ENCODE results near the gene CFAP90. TPM values are rescaled to one million over a fixed set of nuclear protein-coding genes. Genes with fewer than 3 reads are reported as not detected.

CFAP90 gene
- total RNA-seq, 2 donors from 2014 or later = not detected

DNA sequence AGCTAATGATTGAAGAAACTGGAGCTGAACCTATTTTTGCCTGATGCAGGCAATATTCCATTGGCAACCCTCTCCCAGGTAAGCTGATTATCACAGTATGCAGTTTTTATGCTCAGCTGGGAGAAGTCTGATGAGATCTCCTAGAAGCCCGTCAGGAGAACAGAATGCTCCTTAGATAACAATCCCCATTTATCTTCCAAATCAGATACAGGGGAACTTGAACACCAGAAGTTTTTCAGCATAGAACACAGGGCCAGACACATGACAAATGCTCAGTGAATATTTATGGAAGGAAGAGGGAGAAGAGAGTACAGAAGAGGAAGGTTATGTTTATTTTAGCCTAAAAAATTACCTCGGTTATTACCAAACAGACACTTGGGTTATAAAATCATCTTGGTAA lies 37.9 kb downstream of the CFAP90 start:
- Mint-ChIP-seq H3K36me3 (no peaks in the 10 kb centered on the region), H3K27ac (no peak overlapping the region), H3K9me3 (no peaks in the 10 kb centered on the region)
- no peak for ATAC-seq
- DNase-seq (ENCODE audit: low spot score in 2 of 2) = no peak

DNA sequence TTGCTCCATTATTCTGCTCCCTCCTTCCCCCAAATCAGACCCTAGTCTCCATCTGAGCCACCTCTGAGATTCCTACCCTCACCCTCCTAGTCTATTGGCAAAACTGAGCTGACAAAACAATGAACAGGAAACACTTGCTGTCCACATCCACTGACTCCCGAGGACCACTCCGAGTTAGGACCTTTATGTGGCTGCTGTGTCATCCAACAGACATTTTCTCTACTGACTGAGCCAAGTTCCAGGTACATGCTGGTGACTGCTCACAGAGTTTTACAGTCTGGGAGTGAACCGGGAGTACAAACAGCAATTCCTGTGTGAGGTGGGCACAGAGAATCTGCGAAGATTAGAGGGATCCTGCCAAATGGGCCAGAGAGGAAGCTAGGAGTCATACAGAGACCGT lies 39.2 kb downstream of the CFAP90 start:
- no peaks in the 10 kb centered on the region for H3K36me3 Mint-ChIP-seq
- ATAC-seq (no peak), DNase-seq (ENCODE audit: low spot score in 2 of 2) (no peak)
- H3K9me3 Mint-ChIP-seq = no peaks in the 10 kb centered on the region
- H3K27ac Mint-ChIP-seq = no peak overlapping the region

DNA sequence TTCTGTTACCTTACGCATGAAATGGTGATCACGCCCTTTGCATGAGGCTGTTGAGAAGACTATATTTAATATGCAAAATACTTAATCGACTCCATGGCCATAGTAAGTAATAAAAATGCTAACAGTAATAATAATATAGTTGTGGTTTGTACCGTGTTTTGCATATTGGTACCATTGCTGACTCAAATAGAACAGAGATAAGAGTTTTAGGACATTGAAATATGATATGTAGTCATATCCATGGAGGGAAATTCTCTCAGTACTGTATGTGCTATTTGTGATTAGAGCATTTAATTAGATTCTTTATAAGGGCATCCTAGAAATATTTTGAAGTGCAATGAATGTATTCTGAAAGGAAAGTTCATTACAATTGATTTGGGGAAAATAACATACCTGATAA lies 41.9 kb downstream of the CFAP90 start:
- no peak for DNase-seq (ENCODE audit: low spot score in 2 of 2)
- H3K36me3 Mint-ChIP-seq = no peaks in the 10 kb centered on the region
- no peaks in the 10 kb centered on the region for H3K9me3 Mint-ChIP-seq
- no peak overlapping the region for H3K27ac Mint-ChIP-seq
- ATAC-seq = no peak

GRCh38 chr5:7805379-7805778 lies 45.6 kb downstream of the CFAP90 start:
- Mint-ChIP-seq H3K27ac (no peak overlapping the region), H3K9me3 (no peaks in the 10 kb centered on the region), H3K36me3 (no peaks in the 10 kb centered on the region)
- DNase-seq (ENCODE audit: low spot score in 2 of 2) = no peak
- ATAC-seq = no peak

DNA sequence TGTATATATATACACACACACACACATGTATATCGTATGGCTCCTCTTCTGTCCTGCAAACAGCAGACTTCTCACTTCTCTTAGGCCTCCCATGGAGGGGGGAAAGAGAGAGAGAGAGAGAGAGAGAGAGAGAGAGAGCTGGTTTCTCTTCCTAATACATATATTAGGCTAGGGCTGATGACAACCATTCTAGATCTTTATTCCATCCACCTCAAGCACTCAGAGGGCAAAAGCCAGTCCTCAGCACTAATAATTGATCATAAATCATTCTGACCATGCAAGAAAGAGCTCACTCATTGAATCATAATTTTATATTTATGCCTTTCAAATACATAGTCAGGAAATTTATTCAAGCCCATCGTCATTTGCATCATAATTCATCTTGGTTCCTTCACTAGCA lies 47.0 kb downstream of the CFAP90 start:
- Mint-ChIP-seq H3K36me3 (no peaks in the 10 kb centered on the region), H3K27ac (no peak overlapping the region), H3K9me3 (no peaks in the 10 kb centered on the region)
- no peak for DNase-seq (ENCODE audit: low spot score in 2 of 2)
- no peak for ATAC-seq

GRCh38 chr5:7802855-7803254 lies 48.1 kb downstream of the CFAP90 start:
- ATAC-seq = no peak

GRCh38 chr5:7801891-7802614 lies 48.9 kb downstream of the CFAP90 start:
- Mint-ChIP-seq H3K9me3 (no peaks in the 10 kb centered on the region), H3K36me3 (no peaks in the 10 kb centered on the region), H3K27ac (no peak overlapping the region)
- DNase-seq (ENCODE audit: low spot score in 2 of 2) (no peak), ATAC-seq (no peak)

More at GRCh38 chr5:7802855-7803254, 48.1 kb downstream of the CFAP90 start:
- DNase-seq (ENCODE audit: low spot score in 2 of 2) = no peak
- no peaks in the 10 kb centered on the region for H3K9me3 Mint-ChIP-seq
- H3K36me3 Mint-ChIP-seq = no peaks in the 10 kb centered on the region
- H3K27ac Mint-ChIP-seq = no peak overlapping the region

DNA sequence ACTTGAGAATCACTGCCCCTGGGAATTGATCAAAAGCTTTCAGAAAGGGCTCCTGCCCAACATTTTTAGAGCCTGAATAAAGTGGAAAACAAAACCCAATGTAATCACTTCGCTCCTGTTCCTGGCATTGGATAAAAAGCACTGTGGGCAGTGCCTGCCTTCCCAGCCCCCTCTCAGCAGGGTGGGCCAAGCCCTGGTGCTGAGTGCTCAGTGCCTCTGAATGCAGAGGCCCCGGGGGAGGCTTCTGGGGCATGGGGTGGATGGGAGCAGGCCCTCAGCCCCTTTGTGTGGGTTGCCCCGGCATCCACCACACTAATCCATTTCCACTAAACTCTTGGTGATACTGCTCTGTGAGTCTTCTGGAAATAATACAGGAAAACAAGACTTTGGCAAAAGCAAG lies 55.6 kb downstream of the CFAP90 start:
- Mint-ChIP-seq H3K9me3 (no peaks in the 10 kb centered on the region), H3K27ac (no peak overlapping the region), H3K36me3 (no peaks in the 10 kb centered on the region)
- DNase-seq (ENCODE audit: low spot score in 2 of 2) = no peak
- ATAC-seq = no peak

- Mint-ChIP-seq H3K9me3 (no peaks in the 10 kb centered on the region), H3K27ac (no peak overlapping the region), H3K36me3 (no peaks in the 10 kb centered on the region)
- no peak for DNase-seq (ENCODE audit: low spot score in 2 of 2)
- no peak for ATAC-seq
Observed at GRCh38 chr5:7794823-7795222, 56.1 kb downstream of the CFAP90 start.

DNA sequence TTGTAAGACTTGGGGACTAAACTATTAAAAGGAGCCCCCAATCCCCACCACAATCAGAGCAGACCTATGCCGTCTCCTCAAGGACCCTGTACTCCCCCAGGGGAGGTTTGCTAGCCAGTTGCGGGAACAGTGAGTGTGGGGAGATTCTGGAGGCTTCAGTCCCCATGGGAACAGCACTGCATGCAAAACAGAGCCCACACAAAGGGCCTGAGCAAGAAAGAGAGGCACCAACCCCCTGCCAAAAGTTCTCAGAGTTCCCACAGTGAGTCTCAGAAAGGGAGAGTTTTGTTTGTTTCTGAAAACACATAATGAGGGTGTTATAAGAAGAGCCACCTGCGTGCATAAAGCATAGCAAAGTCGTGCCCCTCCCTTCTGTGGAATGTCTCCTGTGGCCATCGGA lies 56.6 kb downstream of the CFAP90 start:
- ATAC-seq (no peak), DNase-seq (ENCODE audit: low spot score in 2 of 2) (no peak)
- H3K9me3 Mint-ChIP-seq = no peaks in the 10 kb centered on the region
- H3K36me3 Mint-ChIP-seq = no peaks in the 10 kb centered on the region
- no peak overlapping the region for H3K27ac Mint-ChIP-seq

- ATAC-seq (no peak), DNase-seq (ENCODE audit: low spot score in 2 of 2) (no peak)
- Mint-ChIP-seq H3K36me3 (no peaks in the 10 kb centered on the region), H3K27ac (no peak overlapping the region), H3K9me3 (no peaks in the 10 kb centered on the region)
Observed at GRCh38 chr5:7793895-7794294, 57.0 kb downstream of the CFAP90 start.

GRCh38 chr5:7789567-7789966 lies 61.4 kb downstream of the CFAP90 start:
- no peak for ATAC-seq
- Mint-ChIP-seq H3K9me3 (no peaks in the 10 kb centered on the region), H3K27ac (no peak overlapping the region), H3K36me3 (no peaks in the 10 kb centered on the region)
- no peak for DNase-seq (ENCODE audit: low spot score in 2 of 2)

DNA sequence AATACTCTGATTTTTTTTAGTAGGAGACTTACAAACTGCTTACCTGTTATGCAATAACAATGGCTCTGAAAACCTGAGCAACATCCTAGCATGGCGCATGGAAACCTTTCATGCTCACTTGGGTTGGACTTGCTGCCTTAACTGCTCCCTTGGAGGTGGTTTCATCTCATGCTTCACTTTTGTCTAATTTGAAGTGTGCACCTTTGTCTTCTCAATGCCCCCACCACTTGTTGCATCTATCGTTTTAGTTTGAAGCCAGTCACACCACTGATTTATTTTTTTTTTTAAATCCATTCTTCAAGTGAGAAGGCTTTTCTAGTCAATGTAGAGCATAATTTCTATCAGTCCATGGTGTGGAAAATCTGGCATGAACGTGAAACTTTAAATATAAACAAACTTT lies 63.2 kb downstream of the CFAP90 start:
- H3K27ac Mint-ChIP-seq = no peak overlapping the region
- ATAC-seq = no peak
- H3K36me3 Mint-ChIP-seq = no peaks in the 10 kb centered on the region
- DNase-seq (ENCODE audit: low spot score in 2 of 2) = no peak
- no peaks in the 10 kb centered on the region for H3K9me3 Mint-ChIP-seq

GRCh38 chr5:7784683-7785380 lies 66.1 kb downstream of the CFAP90 start:
- Mint-ChIP-seq H3K36me3 (no peaks in the 10 kb centered on the region), H3K27ac (no peak overlapping the region), H3K9me3 (no peaks in the 10 kb centered on the region)
- DNase-seq (ENCODE audit: low spot score in 2 of 2) (no peak), ATAC-seq (no peak)

DNA sequence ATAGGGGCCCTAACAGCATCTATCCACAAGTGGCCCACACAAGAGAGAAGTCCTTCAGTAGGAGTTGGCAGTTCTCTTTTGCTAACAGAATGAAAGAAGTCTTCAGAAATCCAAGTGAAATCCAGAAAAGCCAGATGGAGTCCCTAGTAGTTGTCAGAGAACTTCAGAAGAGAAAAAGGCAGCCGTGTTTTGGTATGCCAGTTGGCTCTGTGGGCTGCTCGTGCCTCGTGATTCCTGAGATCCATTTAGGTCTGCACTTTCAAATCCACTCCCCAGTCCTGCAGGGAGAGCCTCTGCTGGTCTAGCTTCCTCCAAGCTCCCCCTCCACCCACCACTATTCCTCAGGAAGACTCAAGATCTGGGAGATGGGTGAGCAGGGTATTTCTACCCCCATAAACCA lies 69.0 kb downstream of the CFAP90 start:
- Mint-ChIP-seq H3K36me3 (no peaks in the 10 kb centered on the region), H3K27ac (no peak overlapping the region), H3K9me3 (no peaks in the 10 kb centered on the region)
- DNase-seq (ENCODE audit: low spot score in 2 of 2) (no peak), ATAC-seq (no peak)
